HepG2 (cell line): Measurements from ENCODE around the gene LRP10. TPM values are rescaled to one million over a fixed set of nuclear protein-coding genes. Genes with fewer than 3 reads are reported as not detected.

Experiments used
- HIVEP1 ChIP-seq: sonication (generic); formaldehyde crosslinking; IDR thresholded peaks from 2 replicates; pipeline ENCODE4 v1.4.0; 2020; ENCODE audit warnings: mild to moderate bottlenecking, missing genetic modification reagents
- HNRNPUL1 ChIP-seq: fragments of 200-400 bp; formaldehyde crosslinking; IDR thresholded peaks from 2 replicates; pipeline ENCODE4 v1.6.1; 2017; ENCODE audit warnings: low read depth, mild to moderate bottlenecking, low read length, moderate library complexity
- ISX ChIP-seq: sonication (generic); formaldehyde crosslinking; conservative IDR thresholded peaks from 2 replicates; pipeline ENCODE4 v1.5.0; 2020; ENCODE audit warnings: missing genetic modification reagents
- KDM2A ChIP-seq: sonication (generic); formaldehyde crosslinking; IDR thresholded peaks from 2 replicates; pipeline ENCODE4 v1.4.0; 2020; ENCODE audit warnings: low read depth, missing genetic modification reagents, borderline replicate concordance
- KDM5B ChIP-seq: sonication (generic); formaldehyde crosslinking; IDR thresholded peaks from 2 replicates; pipeline ENCODE4 v1.4.0; 2020; ENCODE audit warnings: missing genetic modification reagents, mild to moderate bottlenecking, borderline replicate concordance
- MNT ChIP-seq: fragments of 450-650 bp; IDR thresholded peaks from 2 replicates; pipeline ENCODE4 v1.6.1; 2016
- NFYC ChIP-seq: IDR thresholded peaks from 2 replicates; pipeline ENCODE4 v1.6.1; 2016; ENCODE audit warnings: missing genetic modification reagents, missing compliant biosample characterization
- SNAPC2 ChIP-seq: sonication (generic); formaldehyde crosslinking; IDR thresholded peaks from 2 replicates; pipeline ENCODE4 v1.8.1; 2022; ENCODE audit warnings: mild to moderate bottlenecking, missing genetic modification reagents
- SPEN ChIP-seq: sonication (generic); formaldehyde crosslinking; IDR thresholded peaks from 2 replicates; pipeline ENCODE4 v1.5.1; 2020; ENCODE audit warnings: low read depth, mild to moderate bottlenecking, missing genetic modification reagents
- TAF15 ChIP-seq: fragments of 200-400 bp; formaldehyde crosslinking; IDR thresholded peaks from one replicate; pipeline ENCODE4 v1.6.1; 2018; ENCODE audit warnings: mild to moderate bottlenecking, low read depth, low read length; ENCODE audit not compliant: poor library complexity, severe bottlenecking
- TMF1 ChIP-seq: sonication (generic); formaldehyde crosslinking; IDR thresholded peaks from 2 replicates; pipeline ENCODE4 v1.8.1; 2022; ENCODE audit warnings: low read depth, missing genetic modification reagents
- ZMYM4 ChIP-seq: sonication (generic); formaldehyde crosslinking; IDR thresholded peaks from 2 replicates; pipeline ENCODE4 v1.8.1; 2023; ENCODE audit warnings: mild to moderate bottlenecking, missing genetic modification reagents
- ZNF446 ChIP-seq: sonication (generic); formaldehyde crosslinking; IDR thresholded peaks from 2 replicates; pipeline ENCODE4 v1.5.0; 2020; ENCODE audit warnings: mild to moderate bottlenecking, missing genetic modification reagents
- ZNF597 ChIP-seq: sonication (generic); formaldehyde crosslinking; IDR thresholded peaks from 2 replicates; pipeline ENCODE4 v1.5.0; 2020; ENCODE audit warnings: missing genetic modification reagents
- ZNF609 ChIP-seq: sonication (generic); formaldehyde crosslinking; IDR thresholded peaks from 2 replicates; pipeline ENCODE4 v1.4.0; 2020; ENCODE audit warnings: mild to moderate bottlenecking, missing genetic modification reagents, borderline replicate concordance
- ZNF629 ChIP-seq: sonication (generic); formaldehyde crosslinking; conservative IDR thresholded peaks from 2 replicates; pipeline ENCODE4 v1.5.0; 2020; ENCODE audit warnings: missing genetic modification reagents
- ZNF781 ChIP-seq: sonication (generic); formaldehyde crosslinking; IDR thresholded peaks from 2 replicates; pipeline ENCODE4 v1.5.1; 2020; ENCODE audit warnings: borderline replicate concordance, mild to moderate bottlenecking, missing genetic modification reagents; ENCODE audit errors: not compliant biosample characterization
- ZSCAN25 ChIP-seq: sonication (generic); formaldehyde crosslinking; IDR thresholded peaks from 2 replicates; pipeline ENCODE4 v1.8.0; 2022; ENCODE audit warnings: mild to moderate bottlenecking, missing genetic modification reagents
- polyA plus RNA-seq, 8 experiments: library from polyadenylated mRNA; depleted of rRNA in 3 of 8; stranded (reverse) in 7 of 8; unstranded in 1 of 8; fragments of >200 nt; fragmentation: Illumina TruSeq in 4 of 8; extraction: Trizol in 4 of 8; gene quantifications; 2 replicates each; pipeline versions ENCODE4 v1.2.1 to v1.2.3, GENCODE V29; 2011 to 2016; ENCODE audit warnings: low read depth in 4 of 8, missing spikeins in 1 of 8, mixed read lengths in 1 of 8; ENCODE audit not compliant: insufficient read depth in 1 of 8
- total RNA-seq, 5 experiments: library from RNA; depleted of rRNA; stranded (reverse); fragments of >200 nt; fragmentation: Illumina TruSeq; extraction: Trizol; gene quantifications; 2 replicates each; pipeline ENCODE4 v1.2.3, GENCODE V29; 2016; ENCODE audit warnings: low read depth in 1 of 5
- TF ChIP-seq, protein P1 (sequence below): sonication (generic); formaldehyde crosslinking; IDR thresholded peaks from 2 replicates; pipeline ENCODE4 v1.9.0; 2021; ENCODE audit warnings: missing genetic modification reagents, borderline replicate concordance

The LRP10 gene
- total and polyA plus RNA-seq, 2 of the 13 experiments (the other 11 are each of a cell fraction or from before 2014, with no cell fraction given), result 16.9 to 45.2 TPM

DNA sequence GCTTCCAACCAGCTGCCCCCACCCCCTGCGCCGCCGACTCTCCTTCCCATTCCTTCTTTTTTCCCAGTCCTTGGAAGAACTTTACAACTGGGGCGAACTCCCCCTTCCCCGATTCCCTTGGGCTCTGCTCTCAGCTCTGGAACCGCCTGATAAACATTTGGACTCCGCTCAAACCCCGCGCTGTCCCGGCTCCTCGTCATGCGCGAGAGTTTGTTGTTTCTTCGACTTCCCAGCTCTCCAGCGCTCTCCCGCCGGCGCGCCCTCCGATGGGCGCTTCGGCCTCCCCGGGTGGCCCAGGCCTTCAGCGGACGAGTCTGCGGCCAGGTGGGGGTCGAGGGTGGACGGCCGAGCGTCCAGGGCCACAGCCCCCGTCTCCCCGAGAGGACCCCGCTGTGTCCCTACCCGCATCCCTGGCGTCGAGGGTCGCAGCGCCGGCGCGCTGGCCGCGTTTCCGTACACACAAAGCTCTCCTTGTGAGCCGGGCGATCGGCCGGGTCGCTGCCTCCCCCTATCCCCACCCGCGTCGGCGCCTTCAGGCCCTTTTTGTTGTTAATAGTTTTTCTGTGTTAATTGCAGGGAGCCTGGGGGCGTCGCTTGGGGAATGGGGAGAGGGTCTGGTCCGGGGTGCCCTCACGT is 34.3 kb upstream of the LRP10 start (continued):
- TF ChIP-seq ZSCAN25, result 0 out of 2 replicates have a peak, but pooled peaks have one; percentile 60
- TF ChIP-seq NFYC, result no peak
- no peak for TF ChIP-seq SPEN (CRISPR knock-in tag)
- peak; percentile 82 for TF ChIP-seq KDM2A (CRISPR knock-in tag)
- no peak for TF ChIP-seq ZNF781
- TF ChIP-seq TMF1, result no peak; the same call in 1 of the 2 replicates
- no peak for TF ChIP-seq ZNF597
- no peak for TF ChIP-seq ZNF629 (CRISPR knock-in tag)
- no peak for TF ChIP-seq MNT
- TF ChIP-seq TAF15, result no peak
- TF ChIP-seq KDM5B (CRISPR knock-in tag), result peak; percentile 66; the same call in 1 of the 2 replicates
- TF ChIP-seq ZNF446 (CRISPR knock-in tag), result peak; percentile 79; the same call in 1 of the 2 replicates
- TF ChIP-seq, protein P1, sequence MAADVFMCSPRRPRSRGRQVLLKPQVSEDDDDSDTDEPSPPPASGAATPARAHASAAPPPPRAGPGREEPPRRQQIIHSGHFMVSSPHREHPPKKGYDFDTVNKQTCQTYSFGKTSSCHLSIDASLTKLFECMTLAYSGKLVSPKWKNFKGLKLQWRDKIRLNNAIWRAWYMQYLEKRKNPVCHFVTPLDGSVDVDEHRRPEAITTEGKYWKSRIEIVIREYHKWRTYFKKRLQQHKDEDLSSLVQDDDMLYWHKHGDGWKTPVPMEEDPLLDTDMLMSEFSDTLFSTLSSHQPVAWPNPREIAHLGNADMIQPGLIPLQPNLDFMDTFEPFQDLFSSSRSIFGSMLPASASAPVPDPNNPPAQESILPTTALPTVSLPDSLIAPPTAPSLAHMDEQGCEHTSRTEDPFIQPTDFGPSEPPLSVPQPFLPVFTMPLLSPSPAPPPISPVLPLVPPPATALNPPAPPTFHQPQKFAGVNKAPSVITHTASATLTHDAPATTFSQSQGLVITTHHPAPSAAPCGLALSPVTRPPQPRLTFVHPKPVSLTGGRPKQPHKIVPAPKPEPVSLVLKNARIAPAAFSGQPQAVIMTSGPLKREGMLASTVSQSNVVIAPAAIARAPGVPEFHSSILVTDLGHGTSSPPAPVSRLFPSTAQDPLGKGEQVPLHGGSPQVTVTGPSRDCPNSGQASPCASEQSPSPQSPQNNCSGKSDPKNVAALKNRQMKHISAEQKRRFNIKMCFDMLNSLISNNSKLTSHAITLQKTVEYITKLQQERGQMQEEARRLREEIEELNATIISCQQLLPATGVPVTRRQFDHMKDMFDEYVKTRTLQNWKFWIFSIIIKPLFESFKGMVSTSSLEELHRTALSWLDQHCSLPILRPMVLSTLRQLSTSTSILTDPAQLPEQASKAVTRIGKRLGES (CRISPR knock-in tag), result 0 out of 2 replicates have a peak, but pooled peaks have one; percentile 1
- peak; percentile 49 for TF ChIP-seq SNAPC2 (CRISPR knock-in tag)
- peak; percentile 89 for TF ChIP-seq HIVEP1 (CRISPR knock-in tag)
- TF ChIP-seq ZMYM4 (CRISPR knock-in tag), result no peak
- no peak for TF ChIP-seq ISX
- no peak for TF ChIP-seq ZNF609 (CRISPR knock-in tag)
- TF ChIP-seq HNRNPUL1, result no peak
